GM18526 (cell line): Measurements from ENCODE around the gene SGSM1.

Experiments used
- POLR2A ChIP-seq: IDR thresholded peaks from 3 replicates; pipeline ENCODE4 v1.6.1; 2011; ENCODE audit not compliant: insufficient read length; ENCODE audit errors: extremely low read depth

SGSM1 gene

GRCh38 chr22:24968066-24968561 lies 162.1 kb downstream of the SGSM1 start:
- no peak for TF ChIP-seq POLR2A

GRCh38 chr22:24969560-24970301 lies 163.7 kb downstream of the SGSM1 start:
- TF ChIP-seq POLR2A = no peak

GRCh38 chr22:24972369-24972768 lies 166.4 kb downstream of the SGSM1 start:
- TF ChIP-seq POLR2A = no peak

- no peak for TF ChIP-seq POLR2A
These were observed 167.9 kb downstream of the SGSM1 start for GRCh38 chr22:24973872-24974271.

- TF ChIP-seq POLR2A = no peak
These were observed 169.2 kb downstream of the SGSM1 start for GRCh38 chr22:24975125-24975640.

GRCh38 chr22:24975813-24976341 lies 169.9 kb downstream of the SGSM1 start:
- TF ChIP-seq POLR2A = no peak

GRCh38 chr22:24976442-24977218 lies 170.6 kb downstream of the SGSM1 start:
- no peak for TF ChIP-seq POLR2A
